ENCODE data around the gene ST6GALNAC4.

Gene ST6GALNAC4

DNA sequence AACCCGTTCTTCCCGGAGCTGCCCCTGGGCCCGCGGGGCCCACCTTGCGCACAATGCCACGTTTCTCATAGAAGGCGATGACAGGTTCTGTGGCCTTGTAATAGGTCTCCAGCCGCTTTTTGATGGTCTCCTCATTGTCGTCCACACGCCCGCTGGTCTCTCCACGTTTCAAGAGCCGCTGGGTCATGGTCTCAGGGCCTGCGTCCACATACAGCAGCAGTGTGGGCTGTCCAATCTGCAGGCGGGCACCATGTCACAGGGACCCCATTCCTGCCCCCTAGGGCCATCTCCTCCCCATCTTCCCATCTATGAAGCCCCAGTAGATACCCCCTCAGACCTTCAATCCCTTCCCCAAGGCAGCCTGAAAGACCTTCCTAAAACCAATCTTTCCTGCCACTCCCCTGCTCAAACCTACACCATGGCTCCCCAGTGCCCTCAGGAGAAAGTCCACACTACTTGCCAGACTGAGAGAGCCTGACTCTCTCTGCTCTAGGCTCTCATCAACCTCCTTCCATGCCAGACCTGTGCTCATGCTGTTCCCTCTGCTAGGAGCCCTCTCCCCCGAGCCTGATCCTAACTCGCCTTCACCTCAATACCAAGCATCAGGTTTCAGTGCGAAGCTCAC lies 48.5 kb downstream of the ST6GALNAC4 start:
- DNase-seq, result no peak

DNA sequence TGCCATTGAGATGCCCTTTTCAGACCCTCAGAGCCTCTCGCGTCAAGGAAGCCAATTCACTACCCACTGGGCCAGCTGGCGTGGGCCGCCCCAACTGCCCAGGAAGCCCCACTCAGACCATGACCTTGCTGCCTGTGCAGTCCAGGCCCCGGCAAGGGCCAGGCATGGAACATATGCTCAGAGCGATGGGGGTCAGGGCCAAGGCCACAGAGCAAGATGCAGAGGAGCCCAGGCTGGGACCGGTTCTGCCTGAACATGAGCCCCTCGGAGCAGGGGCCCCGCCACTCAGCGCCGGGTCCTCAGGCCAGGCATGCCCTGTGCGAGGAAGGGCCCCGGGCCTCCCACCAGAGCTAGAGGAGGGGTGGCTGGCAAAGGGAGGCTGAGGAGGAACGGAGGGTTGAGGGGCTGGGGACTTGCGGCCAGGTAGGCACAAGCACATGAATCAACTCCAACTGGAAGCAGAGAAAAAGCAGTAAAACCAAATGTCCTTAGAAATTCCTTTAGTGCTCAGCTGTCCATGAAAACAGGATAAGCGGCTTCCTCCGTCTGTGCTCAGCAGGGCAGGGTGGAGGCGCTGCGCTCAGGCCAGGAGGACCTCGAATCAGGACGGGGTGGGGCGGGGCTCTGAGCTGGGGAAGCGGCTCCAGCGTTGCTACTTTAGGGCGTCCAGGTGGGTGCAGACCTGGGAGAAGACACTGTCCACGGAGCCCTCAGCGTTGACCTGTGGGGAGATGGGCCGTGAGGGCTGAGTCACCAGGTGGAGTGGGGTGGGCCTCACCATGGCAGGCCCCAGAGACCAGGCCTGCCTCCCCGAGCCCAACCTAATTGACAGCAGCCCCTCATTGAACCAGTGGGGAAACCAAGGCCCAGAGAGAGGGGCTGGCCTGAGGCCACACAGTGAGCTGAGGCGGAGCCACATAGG lies 49.2 kb downstream of the ST6GALNAC4 start:
- no peak for DNase-seq

DNA sequence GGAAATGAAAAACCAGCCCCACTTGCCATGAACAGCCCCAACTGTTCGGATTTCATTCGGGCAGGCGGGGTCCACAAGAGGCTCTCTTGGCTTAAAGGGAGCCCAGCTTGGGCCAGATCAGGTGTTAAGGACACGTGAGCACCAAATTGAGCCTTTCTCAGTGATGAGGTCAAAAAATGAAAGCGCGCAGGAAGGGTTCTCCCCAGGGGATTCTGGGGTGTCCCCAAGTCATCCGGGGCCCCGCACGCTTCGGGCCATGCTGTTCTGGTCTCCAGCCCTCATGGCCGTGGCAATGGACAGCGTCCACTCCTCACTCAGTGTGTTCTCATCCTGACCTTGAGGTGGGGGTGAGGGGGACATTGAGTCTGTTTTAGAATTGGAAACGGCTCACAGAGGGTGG lies 50.3 kb downstream of the ST6GALNAC4 start:
- DNase-seq, result no peak

DNA sequence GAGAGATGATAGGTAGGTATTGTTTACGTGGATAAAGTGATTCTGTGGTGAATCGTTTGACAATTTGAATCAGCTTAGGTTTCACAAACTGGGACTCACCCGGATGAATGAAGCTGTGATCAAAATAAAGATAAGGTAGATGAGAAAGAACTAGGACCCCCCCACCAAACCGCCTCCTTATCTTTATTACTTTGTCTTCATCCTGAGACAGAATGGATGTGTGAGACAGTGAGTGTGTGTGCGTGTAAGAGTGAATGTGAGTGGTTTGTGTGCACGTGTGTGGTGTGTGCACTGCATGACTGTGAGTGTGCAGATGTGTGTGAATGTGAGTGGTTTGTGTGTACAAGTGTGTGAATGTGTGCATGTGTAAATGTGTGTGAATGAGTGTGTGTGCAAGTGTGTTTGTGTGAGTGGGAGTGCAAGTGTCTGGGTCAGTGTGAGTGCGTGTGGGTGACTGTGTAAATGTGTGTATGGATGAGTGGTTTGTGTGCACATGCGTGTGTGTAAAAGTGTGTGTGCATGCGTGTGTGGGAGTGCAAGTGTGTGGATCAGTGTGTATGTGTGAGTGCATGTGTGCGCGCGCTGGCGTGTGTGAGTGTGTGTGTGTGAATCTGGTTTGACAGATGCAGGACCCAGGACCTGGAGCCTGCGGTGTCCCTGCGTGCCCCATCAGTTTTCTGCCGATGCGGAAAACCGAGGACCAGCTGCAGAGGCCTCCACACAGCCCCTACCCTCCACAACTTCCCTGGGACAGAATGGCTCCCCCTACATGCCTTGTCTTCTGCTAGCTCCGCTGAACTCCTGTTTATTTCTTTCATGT lies 51.0 kb downstream of the ST6GALNAC4 start:
- DNase-seq, result no peak

DNA sequence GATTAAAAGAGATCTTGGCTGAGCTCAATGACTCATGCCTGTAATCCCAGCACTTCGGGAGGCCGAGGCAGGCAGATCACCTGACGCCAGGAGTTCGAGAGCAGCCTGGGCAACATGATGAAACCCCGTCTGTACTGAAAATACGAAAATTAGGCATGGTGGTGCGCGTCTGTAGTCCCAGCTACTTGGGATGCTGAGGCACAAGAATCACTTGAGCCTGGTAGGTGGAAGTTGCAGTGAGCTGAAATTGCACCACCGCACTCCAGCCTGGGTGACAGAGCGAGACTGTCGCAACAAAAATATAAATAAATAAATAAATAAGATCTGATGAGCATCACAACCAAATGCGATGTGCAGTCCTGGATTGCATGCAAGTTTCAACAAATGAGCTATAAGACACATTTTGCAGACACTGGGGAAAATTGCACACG lies 53.6 kb downstream of the ST6GALNAC4 start:
- no peak for DNase-seq

DNA sequence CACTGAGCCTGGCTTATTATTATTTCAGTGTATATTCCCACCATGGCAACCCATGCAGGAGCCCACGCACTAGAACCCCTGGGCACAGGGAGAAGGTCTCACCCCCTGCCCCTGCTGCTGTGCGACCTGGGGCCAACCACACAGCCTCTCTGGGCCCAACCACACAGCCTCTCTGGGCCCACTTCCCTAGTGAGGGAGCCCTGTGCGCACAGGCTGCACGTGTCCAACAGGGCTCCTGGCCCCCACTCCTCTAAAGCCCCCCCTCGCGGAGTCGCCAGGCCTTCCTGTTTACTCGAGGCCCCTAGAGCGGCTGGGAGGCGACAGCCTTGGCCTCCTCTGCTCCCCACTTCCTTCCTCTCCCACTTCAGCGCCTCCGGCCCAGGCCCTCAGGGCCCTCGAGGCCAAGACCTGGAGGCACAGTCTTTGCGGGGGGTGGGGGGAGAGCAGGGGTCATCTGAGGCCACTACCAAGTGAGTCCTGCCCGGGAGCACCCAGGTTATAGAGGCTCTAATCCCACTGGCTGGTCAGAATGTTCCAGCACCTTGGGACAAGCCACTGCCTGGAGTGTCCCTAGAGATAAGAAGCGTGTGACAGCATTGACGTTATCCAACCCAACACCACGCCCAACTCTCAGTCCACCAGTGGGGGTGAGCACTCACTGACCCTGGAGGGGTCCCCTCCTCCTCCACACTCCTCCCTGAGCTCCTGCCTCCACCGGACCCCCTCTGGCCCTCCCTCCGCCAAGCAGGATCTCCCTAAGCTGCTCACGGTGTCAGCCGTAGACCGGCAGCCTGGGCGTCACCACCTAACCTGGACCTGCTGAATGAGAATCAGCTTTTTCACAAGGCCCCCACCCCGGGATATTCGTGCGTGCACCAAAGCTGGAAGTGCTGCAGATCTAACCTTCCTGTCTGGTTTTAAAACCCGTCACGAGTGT lies 54.5 kb downstream of the ST6GALNAC4 start:
- no peak for DNase-seq

DNA sequence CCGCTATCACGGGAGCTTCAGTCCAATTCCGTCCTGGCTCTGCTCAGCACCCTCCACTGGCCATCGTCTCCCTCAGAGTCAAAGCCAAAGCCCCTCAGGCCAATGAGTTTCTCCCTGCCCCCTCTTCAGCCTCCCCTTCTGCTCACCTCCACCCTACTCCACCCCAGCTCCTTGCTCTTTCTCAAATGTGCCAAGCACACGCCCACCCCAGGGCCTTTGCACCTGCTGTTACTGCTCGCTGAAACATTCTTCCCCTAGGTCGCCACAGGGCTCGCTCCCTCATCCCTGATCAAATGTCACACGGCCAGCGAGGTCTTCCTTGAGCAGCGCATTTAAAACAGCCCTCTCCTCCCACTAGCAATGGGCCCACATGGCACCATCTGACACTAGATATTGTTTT lies 56.1 kb downstream of the ST6GALNAC4 start:
- DNase-seq, result no peak

DNA sequence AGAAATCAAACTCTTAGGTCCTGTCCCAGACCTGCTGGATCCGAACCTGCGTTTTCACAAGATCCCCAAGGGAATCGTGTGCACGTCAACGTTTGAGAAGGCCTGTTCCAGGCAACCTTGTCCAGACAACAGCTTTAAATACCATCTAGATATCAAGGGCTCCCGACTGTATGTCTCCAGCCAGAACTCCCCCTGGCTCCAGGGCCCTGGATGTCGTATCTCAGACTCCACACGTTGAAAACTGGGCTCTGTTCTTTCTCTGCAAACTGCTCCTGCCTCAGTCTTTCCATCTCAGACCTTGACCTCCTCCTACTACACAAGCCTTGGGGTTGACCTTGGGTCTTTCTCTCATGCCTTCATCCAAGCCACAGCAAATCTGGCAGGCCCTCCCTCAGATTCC lies 56.6 kb downstream of the ST6GALNAC4 start:
- DNase-seq, result no peak

DNA sequence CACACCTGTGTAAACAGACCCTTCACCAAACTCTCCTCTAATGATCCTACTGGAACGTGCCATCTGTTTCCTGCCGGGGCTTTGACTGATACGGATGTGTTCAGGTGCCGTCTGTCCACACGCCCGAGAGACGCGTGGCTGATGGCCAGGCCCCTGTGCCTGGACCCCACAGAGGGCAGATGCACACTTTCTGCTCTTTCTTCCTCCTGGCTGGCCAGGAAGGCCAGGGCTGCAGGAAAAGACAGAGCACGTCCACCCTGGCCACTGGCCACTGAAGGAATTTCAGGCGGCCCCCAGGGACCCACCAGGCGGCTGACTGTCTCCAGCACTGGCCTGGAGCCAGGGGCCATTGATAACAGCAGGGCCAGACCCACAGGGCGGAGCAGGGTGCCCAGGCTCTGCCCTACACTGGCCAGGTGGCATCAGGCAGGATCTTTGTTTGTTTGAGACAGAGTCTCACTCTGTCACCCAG lies 58.8 kb downstream of the ST6GALNAC4 start:
- DNase-seq, result no peak
